Ishikawa (cell line): ENCODE measurements around the gene LRCOL1.

Experiments used
- CEBPB ChIP-seq: IDR thresholded peaks from 2 replicates; pipeline ENCODE4 v1.6.1; 2012
- CREB1 ChIP-seq: IDR thresholded peaks from 2 replicates; pipeline ENCODE4 v1.6.1; 2012; ENCODE audit warnings: low read depth
- EGR1 ChIP-seq: IDR thresholded peaks from 2 replicates; pipeline ENCODE4 v1.6.1; 2012
- EP300 ChIP-seq: IDR thresholded peaks from 2 replicates; pipeline ENCODE4 v1.6.1; 2012; ENCODE audit warnings: borderline replicate concordance
- FOXM1 ChIP-seq: IDR thresholded peaks from 2 replicates; pipeline ENCODE4 v1.6.1; 2012; ENCODE audit warnings: low read depth, borderline replicate concordance
- NFIC ChIP-seq: IDR thresholded peaks from 2 replicates; pipeline ENCODE4 v1.6.1; 2012
- RAD21 ChIP-seq: IDR thresholded peaks from 2 replicates; pipeline ENCODE4 v1.6.1; 2012; ENCODE audit warnings: low read depth
- TAF1 ChIP-seq: IDR thresholded peaks from 2 replicates; pipeline ENCODE4 v1.6.1; 2012; ENCODE audit warnings: low read depth, mild to moderate bottlenecking
- TCF12 ChIP-seq: IDR thresholded peaks from 2 replicates; pipeline ENCODE4 v1.6.1; 2012; ENCODE audit warnings: low read depth
- TEAD4 ChIP-seq: IDR thresholded peaks from 2 replicates; pipeline ENCODE4 v1.6.1; 2012
- USF1 ChIP-seq: IDR thresholded peaks from 2 replicates; pipeline ENCODE4 v1.6.1; 2012
- YY1 ChIP-seq: IDR thresholded peaks from 2 replicates; pipeline ENCODE4 v1.6.1; 2012; ENCODE audit warnings: low read depth
- ZBTB7A ChIP-seq: IDR thresholded peaks from 2 replicates; pipeline ENCODE4 v1.6.1; 2012; ENCODE audit warnings: low read depth
- TF ChIP-seq, protein P1 (sequence below): IDR thresholded peaks from 2 replicates; pipeline ENCODE4 v1.6.1; 2012
- TF ChIP-seq, protein P2 (sequence below): IDR thresholded peaks from 2 replicates; pipeline ENCODE4 v1.6.1; 2012; ENCODE audit warnings: low read depth, mild to moderate bottlenecking

Gene LRCOL1

GRCh38 chr12:132558042-132558856 is 52.1 kb downstream of the LRCOL1 start:
- TF ChIP-seq FOXM1: no peak
- no peak for TF ChIP-seq ZBTB7A
- no peak for TF ChIP-seq EGR1
- TF ChIP-seq YY1: no peak
- no peak for TF ChIP-seq EP300
- TF ChIP-seq CEBPB: no peak
- TF ChIP-seq, protein P1, sequence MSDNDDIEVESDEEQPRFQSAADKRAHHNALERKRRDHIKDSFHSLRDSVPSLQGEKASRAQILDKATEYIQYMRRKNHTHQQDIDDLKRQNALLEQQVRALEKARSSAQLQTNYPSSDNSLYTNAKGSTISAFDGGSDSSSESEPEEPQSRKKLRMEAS: no peak
- TF ChIP-seq NFIC: no peak
- no peak for TF ChIP-seq CREB1
- TF ChIP-seq, protein P2, sequence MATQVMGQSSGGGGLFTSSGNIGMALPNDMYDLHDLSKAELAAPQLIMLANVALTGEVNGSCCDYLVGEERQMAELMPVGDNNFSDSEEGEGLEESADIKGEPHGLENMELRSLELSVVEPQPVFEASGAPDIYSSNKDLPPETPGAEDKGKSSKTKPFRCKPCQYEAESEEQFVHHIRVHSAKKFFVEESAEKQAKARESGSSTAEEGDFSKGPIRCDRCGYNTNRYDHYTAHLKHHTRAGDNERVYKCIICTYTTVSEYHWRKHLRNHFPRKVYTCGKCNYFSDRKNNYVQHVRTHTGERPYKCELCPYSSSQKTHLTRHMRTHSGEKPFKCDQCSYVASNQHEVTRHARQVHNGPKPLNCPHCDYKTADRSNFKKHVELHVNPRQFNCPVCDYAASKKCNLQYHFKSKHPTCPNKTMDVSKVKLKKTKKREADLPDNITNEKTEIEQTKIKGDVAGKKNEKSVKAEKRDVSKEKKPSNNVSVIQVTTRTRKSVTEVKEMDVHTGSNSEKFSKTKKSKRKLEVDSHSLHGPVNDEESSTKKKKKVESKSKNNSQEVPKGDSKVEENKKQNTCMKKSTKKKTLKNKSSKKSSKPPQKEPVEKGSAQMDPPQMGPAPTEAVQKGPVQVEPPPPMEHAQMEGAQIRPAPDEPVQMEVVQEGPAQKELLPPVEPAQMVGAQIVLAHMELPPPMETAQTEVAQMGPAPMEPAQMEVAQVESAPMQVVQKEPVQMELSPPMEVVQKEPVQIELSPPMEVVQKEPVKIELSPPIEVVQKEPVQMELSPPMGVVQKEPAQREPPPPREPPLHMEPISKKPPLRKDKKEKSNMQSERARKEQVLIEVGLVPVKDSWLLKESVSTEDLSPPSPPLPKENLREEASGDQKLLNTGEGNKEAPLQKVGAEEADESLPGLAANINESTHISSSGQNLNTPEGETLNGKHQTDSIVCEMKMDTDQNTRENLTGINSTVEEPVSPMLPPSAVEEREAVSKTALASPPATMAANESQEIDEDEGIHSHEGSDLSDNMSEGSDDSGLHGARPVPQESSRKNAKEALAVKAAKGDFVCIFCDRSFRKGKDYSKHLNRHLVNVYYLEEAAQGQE: no peak
- no peak for TF ChIP-seq TAF1
- TF ChIP-seq TCF12: no peak
- no peak for TF ChIP-seq USF1
- no peak for TF ChIP-seq TEAD4
- TF ChIP-seq RAD21: no peak

DNA sequence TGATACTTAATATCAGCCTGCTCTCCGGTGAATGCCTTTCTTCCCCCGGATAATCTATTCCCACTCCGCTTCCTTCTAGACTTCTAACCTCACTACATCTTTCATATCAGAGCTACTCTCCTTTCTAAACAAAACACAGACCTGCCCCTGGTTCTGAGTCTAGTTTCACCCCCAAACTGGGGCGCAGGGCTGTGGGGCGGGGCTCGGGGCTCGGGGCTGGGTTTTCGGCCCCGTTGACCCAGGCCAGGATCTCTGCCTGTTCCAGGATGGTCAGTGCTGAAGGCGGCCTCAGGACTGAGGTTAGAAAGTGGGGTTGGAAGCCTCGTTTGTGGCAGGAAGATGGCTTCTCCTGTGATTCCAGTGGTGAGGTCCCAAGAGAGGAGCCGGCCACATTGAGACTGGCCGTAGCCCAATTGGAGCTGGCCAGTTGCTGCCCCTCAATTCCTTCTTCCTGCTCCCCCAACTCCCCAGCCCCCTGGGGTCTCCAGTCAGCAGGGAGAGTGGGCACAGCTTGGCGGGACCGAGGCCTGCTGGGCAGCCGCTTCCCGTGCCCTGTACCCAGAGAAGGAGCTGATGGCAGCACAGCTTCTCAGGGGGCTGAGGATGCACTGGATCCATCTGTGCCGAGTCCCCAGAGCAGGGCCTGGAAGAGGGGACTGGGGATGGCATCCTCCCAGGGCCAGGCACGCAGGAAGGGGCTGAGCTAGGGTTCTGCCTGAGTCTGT is 52.9 kb downstream of the LRCOL1 start:
- no peak for TF ChIP-seq TEAD4
- TF ChIP-seq, protein P2: no peak
- TF ChIP-seq RAD21: no peak
- TF ChIP-seq USF1: no peak
- TF ChIP-seq NFIC: no peak
- no peak for TF ChIP-seq YY1
- TF ChIP-seq EP300: no peak
- TF ChIP-seq FOXM1: no peak
- no peak for TF ChIP-seq CEBPB
- TF ChIP-seq ZBTB7A: no peak
- TF ChIP-seq, protein P1: no peak
- TF ChIP-seq TCF12: no peak
- TF ChIP-seq EGR1: no peak
- no peak for TF ChIP-seq TAF1
- TF ChIP-seq CREB1: no peak

DNA sequence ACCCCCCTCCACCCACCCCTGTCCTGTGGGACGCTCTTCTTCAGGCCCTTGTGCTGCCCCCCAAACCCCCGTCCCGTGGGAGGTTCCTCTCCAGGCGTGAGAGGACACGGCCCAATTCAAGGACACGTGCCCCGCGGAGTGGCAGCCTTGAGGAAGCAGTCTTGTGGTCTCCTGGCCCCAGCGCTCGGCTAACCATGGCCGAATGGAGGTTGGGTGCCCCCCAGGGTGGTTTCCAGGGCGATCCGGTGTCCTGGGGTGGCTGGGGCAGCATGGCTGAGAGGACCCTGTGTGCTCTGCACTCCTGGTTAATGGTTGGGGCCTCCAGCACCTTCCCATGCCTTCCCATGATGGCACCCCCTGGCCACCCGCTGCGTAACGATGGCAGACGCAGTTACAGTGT is 53.6 kb downstream of the LRCOL1 start:
- TF ChIP-seq TEAD4: no peak
- no peak for TF ChIP-seq YY1

- no peak for TF ChIP-seq FOXM1
Measured at GRCh38 chr12:132556216-132556615, 54.2 kb downstream of the LRCOL1 start.

DNA sequence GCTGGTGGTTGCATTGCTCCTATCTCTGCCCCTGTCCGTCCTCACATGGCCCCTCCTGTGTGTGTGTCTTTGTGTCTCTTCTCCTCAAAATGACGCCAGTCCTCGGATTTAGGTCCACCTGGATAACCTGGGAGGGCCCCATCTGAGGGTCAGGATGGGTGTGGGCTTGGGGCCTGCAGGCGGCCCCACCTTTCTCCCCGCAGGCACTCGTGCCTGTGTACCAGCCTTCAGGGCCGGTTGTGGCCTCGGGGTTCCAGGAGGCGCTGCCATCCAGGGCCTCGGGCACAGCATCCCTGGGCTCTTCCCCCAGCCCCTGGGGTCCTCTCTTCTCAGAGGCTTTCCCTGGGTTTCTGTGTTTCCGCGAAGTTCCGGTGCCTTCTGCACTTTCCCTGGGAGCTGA is 54.7 kb downstream of the LRCOL1 start:
- TF ChIP-seq CREB1 (no peak), EGR1 (no peak), TAF1 (no peak)
- TF ChIP-seq, protein P1: no peak
